Fibroblast of lung (primary cell): ENCODE results near the gene PLA2G6. TPM values are rescaled to one million over a fixed set of nuclear protein-coding genes. Genes with fewer than 3 reads are reported as not detected.

Experiments used
- DNase-seq, 2 donors: peaks; one replicate each; pipeline versions ENCODE4 v3.0.0 to v3.0.0-alpha.2; 2010; ENCODE audit warnings: low read depth in 2 of 2
- H2AFZ ChIP-seq: 2 replicates; pipeline ENCODE4 v1.5.1; 2012; ENCODE audit warnings: low read length, control low read depth, inconsistent platforms
- H3K27ac ChIP-seq: 2 replicates; pipeline ENCODE4 v1.5.1; 2011; ENCODE audit warnings: low read length, control low read depth; ENCODE audit not compliant: insufficient read depth
- H3K27me3 ChIP-seq: 2 replicates; pipeline ENCODE4 v1.5.1; 2011; ENCODE audit warnings: mild to moderate bottlenecking, low read length; ENCODE audit not compliant: control insufficient read depth, insufficient read depth
- H3K36me3 ChIP-seq: 2 replicates; pipeline ENCODE4 v1.5.1; 2011; ENCODE audit warnings: low read length; ENCODE audit not compliant: control insufficient read depth, insufficient read depth
- H3K4me1 ChIP-seq: 2 replicates; pipeline ENCODE4 v1.5.1; 2011; ENCODE audit warnings: low read length; ENCODE audit not compliant: control insufficient read depth, insufficient read depth; ENCODE audit errors: extremely low read depth
- H3K4me2 ChIP-seq: 2 replicates; pipeline ENCODE4 v1.5.1; 2011; ENCODE audit warnings: low read length, control low read depth; ENCODE audit not compliant: insufficient read depth; ENCODE audit errors: extremely low read depth
- H3K4me3 ChIP-seq, 4 experiments: fragments of 200-600 bp in 1 of 4; sonication (generic) in 1 of 4; replicated peaks in 1 of 4; 2 replicates each; pipeline ENCODE4 v1.5.1; 2011 to 2016; ENCODE audit warnings: low read length in 4 of 4, low read depth in 3 of 4, mild to moderate bottlenecking in 3 of 4, control low read depth in 2 of 4, inconsistent platforms in 1 of 4, mixed read lengths in 1 of 4; ENCODE audit not compliant: insufficient read depth in 1 of 4; ENCODE audit errors: control extremely low read depth in 1 of 4
- H3K79me2 ChIP-seq: 2 replicates; pipeline ENCODE4 v1.5.1; 2012; ENCODE audit warnings: mild to moderate bottlenecking, low read length, inconsistent platforms; ENCODE audit not compliant: control insufficient read depth, insufficient read depth
- H3K9ac ChIP-seq: 2 replicates; pipeline ENCODE4 v1.5.1; 2011; ENCODE audit warnings: mild to moderate bottlenecking, low read length, control low read depth; ENCODE audit not compliant: insufficient read depth
- H3K9me3 ChIP-seq: 2 replicates; pipeline ENCODE4 v1.5.1; 2012; ENCODE audit warnings: low read depth, low read length; ENCODE audit not compliant: control insufficient read depth, insufficient read depth
- H4K20me1 ChIP-seq: 2 replicates; pipeline ENCODE4 v1.5.1; 2011; ENCODE audit warnings: low read length; ENCODE audit not compliant: control insufficient read depth, insufficient read depth; ENCODE audit errors: extremely low read depth
- CTCF ChIP-seq, 2 donors: IDR thresholded peaks in 1 of 2; conservative IDR thresholded peaks in 1 of 2; 1 replicate in 1 of 2; 2 replicates in 1 of 2; pipeline ENCODE4 v1.5.1; 2011 to 2012; ENCODE audit warnings: low read length in 2 of 2, control low read depth in 1 of 2, inconsistent platforms in 1 of 2, low read depth in 1 of 2, mild to moderate bottlenecking in 1 of 2
- EZH2 ChIP-seq: IDR thresholded peaks from 2 replicates; pipeline ENCODE4 v1.5.1; 2012; ENCODE audit warnings: low read length, control low read depth, mild to moderate bottlenecking; ENCODE audit errors: missing control alignments
- polyA plus RNA-seq, 2 donors: library from polyadenylated mRNA; depleted of rRNA in 1 of 2; stranded (reverse) in 1 of 2; unstranded in 1 of 2; fragments of >200 nt; gene quantifications; 2 replicates each; pipeline ENCODE4 v1.2.1, GENCODE V29; 2011 to 2012; ENCODE audit warnings: missing spikeins in 1 of 2
- total RNA-seq: library from RNA; depleted of rRNA; stranded (reverse); fragments of >200 nt; gene quantifications from 2 replicates; pipeline ENCODE4 v1.2.1, GENCODE V29; 2014

Gene PLA2G6
- total and polyA plus RNA-seq, 2 donors (not counting 1 experiment from before 2014, with no cell fraction given) = 4.8 to 29.9 TPM

DNA sequence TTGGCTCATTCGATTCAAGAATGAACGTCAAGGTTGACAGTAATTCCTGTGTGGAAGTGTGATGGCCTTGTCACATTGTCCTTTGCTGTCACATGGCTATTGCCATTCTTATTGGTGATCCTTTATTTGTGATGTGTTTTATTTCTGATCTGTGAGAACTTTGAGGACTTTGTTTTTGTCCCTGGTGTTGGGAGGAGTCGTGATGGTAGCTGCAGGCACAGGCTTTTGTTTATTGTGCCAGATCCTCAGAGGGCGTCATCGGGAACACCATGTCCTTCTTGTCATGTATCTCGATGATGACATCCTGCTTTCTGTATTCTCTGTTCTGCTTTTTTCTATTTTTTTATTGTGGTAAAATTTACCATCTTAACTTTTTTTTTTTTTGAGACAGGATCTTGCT is 118.8 kb downstream of the PLA2G6 start:
- Histone ChIP-seq H3K36me3 (peaks cover 1% of the 10 kb centered on the region), H3K4me1 (peaks cover 1% of the 10 kb centered on the region), H3K79me2 (no peaks in the 10 kb centered on the region), H3K27ac (no peak overlapping the region), H3K9me3 (no peaks in the 10 kb centered on the region), H3K4me3 (no peak overlapping the region), H3K27me3 (no peaks in the 10 kb centered on the region), H3K4me2 (no peak overlapping the region), H2AFZ (no peak overlapping the region), H3K9ac (no peak overlapping the region), H4K20me1 (no peaks in the 10 kb centered on the region)
- TF ChIP-seq EZH2 (no peak), CTCF (conservative IDR thresholded peaks at IDR 0.05 in 1 of 2, IDR thresholded peaks at IDR 0.05 in 1 of 2; ENCODE audit: low read depth in 1 of 2, low read length in 2 of 2) (no peak)
- DNase-seq = no peak

Other genes with a start within 250 kb of the PLA2G6 start
- gene C22orf23, start 228.2 kb downstream of the PLA2G6 start, total RNA-seq = 0.17 and 0.26 TPM in 2 replicates
- gene C22orf23, start 228.2 kb downstream of the PLA2G6 start, polyA plus RNA-seq = 0.37 and 0.43 TPM in 2 replicates
- 31.9 and 47.3 TPM in 2 replicates for gene POLR2F, start 228.1 kb downstream of the PLA2G6 start, total RNA-seq
- 82.0 and 109 TPM in 2 replicates for gene POLR2F, start 228.1 kb downstream of the PLA2G6 start, polyA plus RNA-seq
- not detected in 2 replicates for gene SOX10, start 197.3 kb downstream of the PLA2G6 start, total RNA-seq
- not detected in 2 replicates for gene SOX10, start 197.3 kb downstream of the PLA2G6 start, polyA plus RNA-seq
- gene PICK1, start 124.4 kb downstream of the PLA2G6 start, total RNA-seq = 5.9 and 7.8 TPM in 2 replicates
- gene PICK1, start 124.4 kb downstream of the PLA2G6 start, polyA plus RNA-seq = 7.8 and 11.1 TPM in 2 replicates
- under 0.01 and 0.26 TPM in 2 replicates for gene SLC16A8, start 97.6 kb downstream of the PLA2G6 start, total RNA-seq
- not detected in 2 replicates for gene SLC16A8, start 97.6 kb downstream of the PLA2G6 start, polyA plus RNA-seq
- 0.26 and 0.83 TPM in 2 replicates for gene BAIAP2L2, start 71.1 kb downstream of the PLA2G6 start, total RNA-seq
- gene BAIAP2L2, start 71.1 kb downstream of the PLA2G6 start, polyA plus RNA-seq = 0.16 and 0.77 TPM in 2 replicates
- gene MAFF, start 20.2 kb upstream of the PLA2G6 start, total RNA-seq = 20.5 and 26.3 TPM in 2 replicates
- gene MAFF, start 20.2 kb upstream of the PLA2G6 start, polyA plus RNA-seq = 8.8 and 18.5 TPM in 2 replicates
- gene TMEM184B, start 91.2 kb upstream of the PLA2G6 start, total RNA-seq = 19.5 and 28.2 TPM in 2 replicates
- 37.2 and 40.3 TPM in 2 replicates for gene TMEM184B, start 91.2 kb upstream of the PLA2G6 start, polyA plus RNA-seq
- 85.0 and 99.3 TPM in 2 replicates for gene CSNK1E, start 135.6 kb upstream of the PLA2G6 start, total RNA-seq
- 121 and 145 TPM in 2 replicates for gene CSNK1E, start 135.6 kb upstream of the PLA2G6 start, polyA plus RNA-seq